Fibroblast of pulmonary artery (primary cell): Measurements from ENCODE around the gene NLRP11.
"Not testable (repeated sequence)": the region's sequence is repeated elsewhere in the genome, so short reads cannot be mapped to it uniquely, and the experiment has no call there.

ENCODE experiments used
- DNase-seq: peaks from one replicate; pipeline ENCODE4 v3.0.0-alpha.2; 2010; ENCODE audit warnings: low read depth
- H3K4me3 ChIP-seq: replicated peaks from 2 replicates; pipeline ENCODE4 v1.5.1; 2011; ENCODE audit warnings: low read depth, mild to moderate bottlenecking, control low read depth, low read length, moderate library complexity
- TF ChIP-seq, protein P1 (sequence below): IDR thresholded peaks from 2 replicates; pipeline ENCODE4 v1.5.1; 2011; ENCODE audit warnings: mild to moderate bottlenecking, control low read depth, low read length, inconsistent platforms; ENCODE audit errors: missing control alignments

NLRP11 gene

DNA sequence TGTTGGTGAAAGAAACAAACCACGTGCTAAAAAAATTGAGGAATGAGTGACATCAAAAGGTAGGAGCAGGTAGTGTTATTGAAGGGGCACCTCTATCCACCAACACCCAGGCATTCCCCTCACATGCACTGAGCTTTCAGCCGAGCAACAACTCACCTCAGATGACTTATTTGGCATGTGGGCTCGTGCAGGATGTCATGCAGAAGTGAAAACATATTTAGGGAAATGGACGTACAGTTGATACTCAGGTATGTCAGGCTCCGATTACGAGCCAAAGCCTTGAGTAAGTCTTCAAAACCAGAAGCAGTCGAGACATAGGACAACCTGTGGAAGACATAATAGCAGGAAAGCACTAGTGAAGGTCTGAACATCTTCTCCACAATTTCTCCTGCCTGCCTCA is 30.4 kb downstream of the NLRP11 start:
- no peak overlapping the region for H3K4me3 ChIP-seq
- no peak for DNase-seq
- TF ChIP-seq, protein P1, sequence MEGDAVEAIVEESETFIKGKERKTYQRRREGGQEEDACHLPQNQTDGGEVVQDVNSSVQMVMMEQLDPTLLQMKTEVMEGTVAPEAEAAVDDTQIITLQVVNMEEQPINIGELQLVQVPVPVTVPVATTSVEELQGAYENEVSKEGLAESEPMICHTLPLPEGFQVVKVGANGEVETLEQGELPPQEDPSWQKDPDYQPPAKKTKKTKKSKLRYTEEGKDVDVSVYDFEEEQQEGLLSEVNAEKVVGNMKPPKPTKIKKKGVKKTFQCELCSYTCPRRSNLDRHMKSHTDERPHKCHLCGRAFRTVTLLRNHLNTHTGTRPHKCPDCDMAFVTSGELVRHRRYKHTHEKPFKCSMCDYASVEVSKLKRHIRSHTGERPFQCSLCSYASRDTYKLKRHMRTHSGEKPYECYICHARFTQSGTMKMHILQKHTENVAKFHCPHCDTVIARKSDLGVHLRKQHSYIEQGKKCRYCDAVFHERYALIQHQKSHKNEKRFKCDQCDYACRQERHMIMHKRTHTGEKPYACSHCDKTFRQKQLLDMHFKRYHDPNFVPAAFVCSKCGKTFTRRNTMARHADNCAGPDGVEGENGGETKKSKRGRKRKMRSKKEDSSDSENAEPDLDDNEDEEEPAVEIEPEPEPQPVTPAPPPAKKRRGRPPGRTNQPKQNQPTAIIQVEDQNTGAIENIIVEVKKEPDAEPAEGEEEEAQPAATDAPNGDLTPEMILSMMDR: no peak

DNA sequence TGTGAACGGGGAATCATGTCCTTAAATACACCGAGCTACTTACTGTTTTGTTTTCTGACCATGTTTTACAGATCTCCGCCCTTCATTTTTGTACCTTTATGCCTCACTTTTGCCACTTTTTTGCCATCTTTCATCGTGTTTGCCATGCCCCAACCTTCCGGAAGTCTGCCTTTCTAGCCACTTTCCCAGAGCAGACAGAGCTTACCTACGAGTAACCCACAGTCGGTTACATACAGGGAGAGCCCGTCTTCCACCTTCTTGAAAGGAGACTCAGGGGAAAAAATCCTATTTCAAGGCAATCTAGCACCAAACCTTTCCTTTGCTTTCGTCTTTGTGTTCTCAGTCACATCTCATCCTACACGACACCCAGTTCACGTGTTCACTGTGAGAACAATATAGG is 36.8 kb downstream of the NLRP11 start:
- DNase-seq: no peak
- H3K4me3 ChIP-seq: no peak overlapping the region
- TF ChIP-seq, protein P1: no peak

DNA sequence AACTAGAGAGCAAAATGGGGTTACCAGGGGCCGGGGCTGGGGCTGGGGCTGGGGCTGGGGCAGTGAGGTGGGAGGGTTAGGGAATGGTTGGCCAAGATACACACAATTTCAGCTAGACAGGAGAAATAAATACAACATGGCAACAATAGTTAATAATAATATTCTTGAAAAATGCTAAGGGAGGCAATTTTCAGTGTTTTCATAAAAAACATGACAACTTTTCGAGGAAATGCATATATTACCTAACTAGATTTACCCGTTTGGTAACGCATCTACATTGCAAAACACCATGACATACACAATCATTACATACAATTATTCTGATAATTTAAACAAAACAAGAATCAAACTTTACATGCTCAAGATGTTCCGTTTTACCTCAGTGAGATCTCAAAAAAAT is 50.7 kb downstream of the NLRP11 start:
- DNase-seq: no peak
- no peak overlapping the region for H3K4me3 ChIP-seq
- TF ChIP-seq, protein P1: no peak

DNA sequence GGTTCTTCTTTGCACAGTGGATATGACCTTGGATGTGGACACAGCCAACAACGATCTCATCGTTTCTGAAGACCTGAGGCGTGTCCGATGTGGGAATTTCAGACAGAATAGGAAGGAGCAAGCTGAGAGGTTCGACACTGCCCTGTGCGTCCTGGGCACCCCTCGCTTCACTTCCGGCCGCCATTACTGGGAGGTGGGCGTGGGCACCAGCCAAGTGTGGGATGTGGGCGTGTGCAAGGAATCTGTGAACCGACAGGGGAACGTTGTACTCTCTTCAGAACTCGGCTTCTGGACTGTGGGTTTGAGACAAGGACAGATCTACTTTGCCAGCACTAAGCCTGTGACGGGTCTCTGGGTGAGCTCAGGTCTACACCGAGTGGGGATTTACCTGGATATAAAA is 53.5 kb downstream of the NLRP11 start:
- TF ChIP-seq, protein P1: no peak
- no peak for DNase-seq
- H3K4me3 ChIP-seq: no peak overlapping the region

DNA sequence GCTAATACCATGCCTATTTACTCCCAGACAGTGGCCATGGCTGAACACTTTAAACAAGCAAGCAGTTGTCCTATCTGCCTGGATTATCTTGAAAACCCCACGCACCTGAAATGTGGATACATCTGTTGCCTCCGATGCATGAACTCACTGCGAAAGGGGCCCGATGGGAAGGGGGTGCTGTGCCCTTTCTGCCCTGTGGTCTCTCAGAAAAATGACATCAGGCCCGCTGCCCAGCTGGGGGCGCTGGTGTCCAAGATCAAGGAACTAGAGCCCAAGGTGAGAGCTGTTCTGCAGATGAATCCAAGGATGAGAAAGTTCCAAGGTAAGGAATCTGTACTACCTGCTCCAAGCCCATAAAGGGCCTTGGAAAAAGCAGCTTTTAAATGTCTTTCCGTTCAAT is 54.3 kb downstream of the NLRP11 start:
- TF ChIP-seq, protein P1: no peak
- no peak for DNase-seq
- no peak overlapping the region for H3K4me3 ChIP-seq

DNA sequence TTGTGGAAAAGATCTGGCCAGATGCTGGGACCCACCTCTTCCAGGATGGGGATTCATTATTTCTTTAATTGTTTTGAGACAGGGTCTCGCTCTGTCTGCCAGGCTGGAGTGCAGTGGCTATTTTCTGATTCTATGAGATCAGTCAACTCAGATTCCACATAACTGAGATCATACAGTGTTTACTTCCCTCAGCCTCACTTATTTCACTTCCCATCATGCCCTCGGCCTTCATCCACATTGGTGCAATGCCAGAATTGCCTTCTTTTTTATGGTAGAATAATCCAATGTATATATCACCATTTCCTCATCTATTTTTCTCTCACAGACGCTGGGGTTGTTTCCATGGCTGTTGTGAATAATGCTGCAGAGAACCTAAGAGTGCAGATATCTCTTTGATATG is 62.2 kb downstream of the NLRP11 start:
- H3K4me3 ChIP-seq, DNase-seq: not testable (repeated sequence)

DNA sequence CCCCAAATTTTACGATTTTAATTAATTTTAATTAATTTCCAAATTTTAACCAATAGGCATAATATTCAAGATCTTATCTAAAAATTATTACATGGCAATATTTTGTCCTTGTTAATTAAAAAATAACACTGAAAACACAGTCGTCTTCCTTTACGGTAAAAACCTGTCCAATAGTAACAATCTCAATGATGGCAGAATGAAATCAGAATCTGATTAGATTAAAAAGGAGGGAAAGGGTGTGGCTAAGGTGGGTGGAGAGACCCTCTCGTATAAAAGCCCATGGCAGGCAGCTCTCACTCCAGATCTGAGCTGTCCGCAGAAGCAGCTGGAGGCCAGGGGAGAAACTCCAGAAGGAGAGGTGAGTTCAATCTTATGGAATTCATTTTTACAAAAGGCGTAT is 63.0 kb downstream of the NLRP11 start, which contains the start of gene RFPL4AL1:
TSS of gene RFPL4AL1 (plus strand) at position 301 of the 400 bp plus-strand sequence. CDS start 2,687 bp downstream, outside the sequence.
- not testable (repeated sequence) for H3K4me3 ChIP-seq, DNase-seq

DNA sequence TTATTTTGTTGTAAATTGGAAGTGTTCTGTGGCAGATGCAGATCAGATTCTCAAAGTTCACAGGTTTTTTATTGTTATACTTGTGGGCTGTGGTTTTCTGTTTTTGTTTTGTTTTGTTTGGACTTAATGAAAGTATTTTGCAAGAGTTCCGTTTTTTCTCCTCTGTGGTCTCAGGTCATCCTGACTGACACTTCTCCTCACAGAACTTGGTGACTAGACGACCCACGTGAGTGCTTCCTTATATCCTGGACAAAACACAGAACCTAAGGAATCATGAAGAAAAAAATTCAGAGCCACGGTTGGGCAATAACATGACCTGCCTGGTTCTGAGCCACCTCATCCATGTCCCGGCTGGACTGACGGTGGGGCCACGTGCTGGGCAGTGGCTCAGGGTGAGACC is 65.3 kb downstream of the NLRP11 start:
- TF ChIP-seq, protein P1: no peak
- no peak for DNase-seq
- H3K4me3 ChIP-seq: no peak overlapping the region

DNA sequence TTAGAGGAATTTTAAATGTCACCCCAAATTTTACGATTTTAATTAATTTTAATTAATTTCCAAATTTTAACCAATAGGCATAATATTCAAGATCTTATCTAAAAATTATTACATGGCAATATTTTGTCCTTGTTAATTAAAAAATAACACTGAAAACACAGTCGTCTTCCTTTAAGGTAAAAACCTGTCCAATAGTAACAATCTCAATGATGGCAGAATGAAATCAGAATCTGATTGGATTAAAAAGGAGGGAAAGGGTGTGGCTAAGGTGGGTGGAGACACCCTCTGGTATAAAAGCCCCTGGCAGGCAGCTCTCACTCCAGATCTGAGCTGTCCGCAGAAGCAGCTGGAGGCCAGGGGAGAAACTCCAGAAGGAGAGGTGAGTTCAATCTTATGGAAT is 73.0 kb downstream of the NLRP11 start, which contains the start of gene RFPL4A:
TSS of gene RFPL4A (plus strand) at position 301 of the 400 bp plus-strand sequence. CDS start 2,704 bp downstream, outside the sequence.
- not testable (repeated sequence) for DNase-seq, H3K4me3 ChIP-seq

DNA sequence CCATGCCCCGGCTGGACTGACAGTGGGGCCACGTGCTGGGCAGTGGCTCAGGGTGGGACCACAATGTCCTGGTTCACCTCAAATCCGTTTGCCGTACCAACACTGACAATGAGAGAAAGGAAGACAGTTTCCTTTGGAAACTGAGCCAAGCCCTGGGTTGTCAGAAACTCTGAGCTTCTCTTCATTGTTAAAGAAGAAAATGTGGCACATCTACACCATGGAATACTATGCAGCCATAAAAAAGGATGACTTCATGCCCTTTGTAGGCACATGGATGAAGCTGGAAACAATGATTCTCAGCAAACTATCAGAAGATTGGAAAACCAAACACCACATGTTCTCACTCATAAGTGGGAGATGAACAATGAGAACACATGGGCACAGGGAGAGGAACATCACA is 75.0 kb downstream of the NLRP11 start:
- DNase-seq, H3K4me3 ChIP-seq: not testable (repeated sequence)
